Measurements from ENCODE around the gene FBXW11.
"Not testable (repeated sequence)": the region's sequence is repeated elsewhere in the genome, so short reads cannot be mapped to it uniquely, and the experiment has no call there.

FBXW11 gene

DNA sequence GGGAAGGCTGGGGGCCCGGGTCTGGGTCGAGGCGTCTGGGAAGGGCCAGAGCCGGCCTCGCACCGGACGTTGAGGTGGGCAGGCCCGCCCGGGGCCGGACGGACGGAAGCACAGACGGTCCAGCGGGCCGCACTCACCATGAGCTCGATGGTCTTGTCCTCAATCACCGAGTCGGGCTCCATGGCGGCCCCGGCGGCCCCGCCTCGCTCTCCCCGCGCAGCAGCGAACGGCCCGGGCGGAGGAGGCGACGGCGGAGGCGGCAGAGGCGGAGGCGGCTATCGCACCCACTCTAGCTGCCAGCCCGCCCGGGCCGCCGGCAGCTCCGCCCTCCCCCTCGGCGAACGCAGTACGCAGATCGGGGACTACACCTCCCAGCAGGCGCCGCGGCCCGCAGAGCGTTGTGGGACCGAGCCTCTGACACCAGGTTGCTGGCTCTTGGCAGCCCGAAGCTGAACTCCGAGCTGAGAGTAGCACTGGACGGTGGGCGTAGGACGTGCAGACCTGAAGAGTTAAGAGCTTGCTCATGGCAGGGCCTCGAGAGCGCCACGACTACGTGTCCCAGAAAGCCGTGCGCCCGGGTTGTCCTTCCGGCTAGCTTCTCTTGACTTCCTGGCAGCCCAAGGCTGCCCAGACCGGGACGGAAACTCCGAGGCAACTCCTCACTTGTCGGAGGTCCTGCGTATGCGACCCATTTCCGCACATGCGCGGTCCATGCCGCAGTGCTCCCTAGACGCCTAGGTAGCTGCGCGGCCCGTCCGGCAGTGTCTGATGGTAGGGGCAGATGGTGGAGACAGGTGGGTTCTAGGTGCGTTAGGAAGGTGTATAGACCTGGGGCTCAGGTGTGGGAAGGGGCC lies at the start of gene FBXW11:
Gene FBXW11, minus strand, starts transcription at position 318 of the 854 bp plus-strand sequence. Its CDS starts 136 bp downstream, at position 182.
- peak; percentile 94 for DNase-seq (ENCODE audit: low spot score)

GRCh38 chr5:172055996-172056395 lies 49.6 kb upstream of the FBXW11 start:
- DNase-seq (ENCODE audit: low spot score) = no peak

DNA sequence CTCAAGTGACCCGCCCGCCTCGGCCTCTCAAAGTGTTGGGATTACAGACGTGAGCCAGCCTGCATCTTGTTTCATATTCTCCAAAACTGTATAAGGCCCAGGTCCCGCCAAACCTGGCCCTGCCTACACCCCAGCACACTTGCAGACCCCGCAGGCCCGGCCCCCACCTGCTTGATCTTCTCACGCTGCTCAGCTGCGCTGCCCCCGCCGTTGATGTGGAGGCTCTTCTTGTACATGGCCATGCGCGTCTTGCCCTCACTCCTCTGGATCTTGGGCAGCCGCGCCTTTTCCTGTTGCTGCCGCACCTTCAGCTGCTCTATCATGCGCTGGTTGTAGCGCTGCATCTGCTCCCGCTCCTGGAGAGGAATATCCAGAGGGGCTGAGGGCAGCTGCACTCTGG lies 49.0 kb upstream of the FBXW11 start:
- no peak for DNase-seq (ENCODE audit: low spot score)

DNA sequence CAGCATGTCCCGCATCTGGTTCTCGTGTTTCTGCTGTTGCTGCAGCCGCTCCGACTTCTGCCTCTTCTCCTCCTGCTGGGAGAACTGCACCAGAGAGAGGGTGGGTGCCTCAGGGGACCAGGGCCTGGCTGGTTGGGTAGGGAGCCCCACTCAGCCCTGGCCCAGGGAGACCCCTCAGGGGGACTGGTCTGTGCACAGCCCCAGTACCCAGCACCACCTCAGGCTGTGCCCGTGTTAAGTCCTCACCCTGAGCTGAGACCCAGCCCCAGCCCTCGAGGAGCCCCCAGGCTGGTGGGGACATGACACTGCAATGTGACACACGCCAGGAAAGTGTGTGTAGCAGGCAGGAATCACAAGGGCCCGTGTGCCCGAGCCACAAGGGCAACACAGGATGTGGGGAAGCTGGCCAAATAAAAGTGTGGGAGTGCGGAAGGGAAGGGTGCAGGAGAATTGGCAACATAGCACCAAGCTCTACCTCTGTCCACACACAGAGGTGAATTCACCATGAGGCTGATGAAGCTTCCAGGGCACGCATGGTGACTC lies 48.2 kb upstream of the FBXW11 start:
- DNase-seq (ENCODE audit: low spot score) = no peak

DNA sequence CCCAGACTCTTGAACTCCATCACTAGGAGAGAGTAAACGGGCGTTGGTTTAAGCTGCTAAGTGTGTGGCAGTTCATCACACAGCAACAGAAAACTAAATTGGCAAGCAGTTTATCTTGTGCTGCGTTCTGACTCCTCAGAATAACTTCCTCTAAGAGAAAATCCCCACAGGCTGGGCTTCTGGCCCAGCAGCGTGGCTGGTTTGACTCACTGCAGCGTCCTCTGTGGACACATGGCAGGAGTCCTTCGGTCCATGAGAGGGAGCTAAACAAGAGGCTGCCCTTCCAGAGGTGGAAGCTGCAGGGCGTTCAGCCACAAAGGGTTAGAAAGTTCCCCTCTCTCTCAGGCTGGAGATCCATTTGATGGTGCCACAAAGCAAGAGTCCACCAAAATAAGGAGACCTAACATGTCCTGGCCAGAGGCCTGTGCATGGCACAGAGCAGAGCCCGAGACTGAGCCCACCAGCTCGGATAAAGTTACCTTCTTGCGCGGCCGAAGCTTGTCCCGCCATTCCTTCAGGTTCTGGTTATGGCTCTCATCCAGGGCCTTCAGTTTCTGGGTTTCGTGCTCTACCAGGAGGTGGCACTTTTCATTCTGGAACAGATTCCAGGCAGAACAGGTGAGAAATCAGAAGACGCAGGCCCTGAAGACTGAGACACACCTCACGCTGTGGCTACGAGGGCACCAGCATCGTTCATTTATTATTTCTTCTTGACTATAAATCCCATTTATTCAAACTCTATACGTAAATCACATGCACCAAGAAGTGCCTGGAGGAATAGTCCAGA lies 46.2 kb upstream of the FBXW11 start:
- DNase-seq (ENCODE audit: low spot score) = no peak

GRCh38 chr5:172051643-172052339 lies 45.4 kb upstream of the FBXW11 start:
- no peak for DNase-seq (ENCODE audit: low spot score)

- no peak for DNase-seq (ENCODE audit: low spot score)
Observed at GRCh38 chr5:172050080-172050479, 43.6 kb upstream of the FBXW11 start.

DNA sequence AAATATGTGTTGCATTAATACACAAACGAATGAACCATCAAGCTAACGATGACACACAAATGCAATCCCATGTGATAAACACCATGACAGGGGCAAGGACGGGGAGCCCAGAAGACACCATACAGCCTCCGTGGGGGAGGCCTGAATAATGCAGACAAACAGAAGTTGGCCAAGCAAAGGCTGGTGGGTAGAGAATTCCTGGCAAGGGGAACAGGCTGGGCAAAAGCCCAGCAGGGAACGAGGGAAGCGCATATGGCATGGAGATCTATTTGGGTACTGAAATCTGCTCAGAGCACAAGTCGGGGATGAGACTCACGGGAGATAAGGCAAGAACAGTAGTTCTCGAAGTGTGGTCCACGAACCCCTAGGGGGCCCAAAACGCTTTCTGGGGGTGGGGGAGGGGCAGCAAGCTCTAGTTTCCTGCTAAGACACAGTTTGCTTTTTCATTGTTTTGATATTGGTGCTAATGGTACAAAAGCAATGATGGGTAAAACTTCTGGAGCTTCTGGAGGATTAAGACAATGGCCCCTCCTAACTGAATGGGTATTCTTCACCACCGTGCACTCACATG lies 42.9 kb upstream of the FBXW11 start:
- no peak for DNase-seq (ENCODE audit: low spot score)

DNA sequence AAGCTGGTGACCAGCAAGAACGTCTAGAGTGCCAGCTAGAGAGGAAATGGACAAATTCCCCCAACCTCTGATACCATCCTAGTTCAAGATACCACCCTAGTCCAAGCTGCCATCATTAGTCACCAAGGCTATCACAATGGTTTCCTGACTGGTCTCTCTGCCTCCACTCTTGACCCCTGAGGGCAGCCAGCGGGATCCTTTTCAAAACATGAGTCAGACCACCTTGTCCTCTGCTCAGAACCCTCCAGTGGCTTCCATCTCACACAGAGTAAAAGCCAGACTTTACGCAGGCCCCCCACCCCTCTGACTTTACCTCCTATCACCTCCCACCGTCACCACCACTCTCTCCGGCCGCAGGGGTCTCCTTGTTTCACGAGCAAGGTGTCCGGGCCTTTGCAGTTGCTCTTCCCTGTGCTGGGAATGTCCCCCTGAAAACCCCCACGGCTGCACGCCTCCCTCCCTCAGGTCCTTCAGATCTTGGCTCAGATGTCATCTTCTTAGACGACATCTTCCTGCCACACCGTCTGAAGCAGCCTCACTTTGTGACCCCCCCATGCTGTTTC lies 42.2 kb upstream of the FBXW11 start:
- no peak for DNase-seq (ENCODE audit: low spot score)

DNA sequence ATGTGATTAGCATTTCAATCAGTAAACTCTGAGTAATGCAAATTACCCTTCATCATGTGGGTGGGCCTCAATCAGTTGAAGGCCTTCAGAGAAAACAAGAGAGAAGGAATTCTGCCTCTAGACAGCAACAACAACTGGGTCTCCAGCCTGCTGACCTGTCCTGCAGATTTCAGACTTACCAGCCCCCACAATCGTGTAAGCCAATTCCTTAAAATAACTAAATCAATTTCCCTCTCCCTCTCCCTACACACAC lies 41.7 kb upstream of the FBXW11 start:
- DNase-seq (ENCODE audit: low spot score) = no peak

GRCh38 chr5:172046593-172046992 lies 40.2 kb upstream of the FBXW11 start:
- no peak for DNase-seq (ENCODE audit: low spot score)

GRCh38 chr5:172045315-172045632 lies 38.8 kb upstream of the FBXW11 start:
- no peak for DNase-seq (ENCODE audit: low spot score)

DNA sequence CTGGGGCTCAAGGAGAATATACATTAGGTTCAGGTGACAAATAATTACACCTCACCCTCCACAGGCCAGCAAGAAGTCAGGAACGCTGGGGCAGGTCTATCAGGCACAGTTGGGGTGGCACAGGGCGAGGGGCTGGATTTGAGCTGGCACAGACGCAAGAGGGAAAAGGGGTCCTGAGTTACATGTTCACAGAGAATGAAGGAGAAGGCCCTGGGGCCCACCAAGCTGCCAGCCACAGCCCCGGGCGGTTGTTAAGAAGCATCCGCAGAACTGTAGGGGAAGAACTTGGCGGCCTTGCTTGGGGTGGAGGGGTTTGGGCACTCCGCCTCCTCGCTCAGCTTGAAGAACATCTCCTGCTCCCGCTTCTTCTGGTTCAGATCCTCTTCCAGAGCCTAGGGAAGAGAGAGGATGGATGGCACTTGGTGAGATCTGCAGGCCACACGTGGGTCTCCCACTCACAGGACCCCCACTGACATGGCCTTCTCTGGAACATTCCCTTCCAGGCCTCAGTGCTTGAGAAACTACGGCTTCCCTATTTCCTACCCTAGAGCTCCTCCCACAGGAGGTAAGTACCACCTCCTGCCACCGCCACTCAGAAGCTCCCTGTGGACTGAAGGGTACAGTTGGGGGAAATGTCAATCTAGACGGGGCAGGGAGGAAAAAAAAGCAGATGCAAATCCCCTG lies 38.3 kb upstream of the FBXW11 start:
- DNase-seq (ENCODE audit: low spot score) = no peak

DNA sequence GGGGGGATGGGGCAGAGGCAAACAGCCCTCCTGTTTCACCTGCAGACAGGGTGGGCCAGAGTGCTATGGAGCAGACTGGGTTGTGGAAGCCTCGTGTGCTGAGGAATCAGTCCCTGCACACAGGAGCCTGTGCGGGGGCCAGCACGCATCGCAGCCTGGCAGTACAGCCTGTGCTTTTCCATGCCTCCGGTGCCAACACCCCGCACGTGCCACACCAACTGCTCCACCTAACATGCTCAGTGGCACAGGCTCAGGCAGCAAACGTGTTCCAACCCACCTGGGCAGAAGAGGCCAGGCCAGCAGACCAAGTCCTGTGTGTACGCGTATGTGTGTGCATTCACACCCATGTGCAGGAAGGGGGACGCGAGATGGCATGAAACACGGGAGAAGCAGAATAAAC lies 37.4 kb upstream of the FBXW11 start:
- no peak for DNase-seq (ENCODE audit: low spot score)

DNA sequence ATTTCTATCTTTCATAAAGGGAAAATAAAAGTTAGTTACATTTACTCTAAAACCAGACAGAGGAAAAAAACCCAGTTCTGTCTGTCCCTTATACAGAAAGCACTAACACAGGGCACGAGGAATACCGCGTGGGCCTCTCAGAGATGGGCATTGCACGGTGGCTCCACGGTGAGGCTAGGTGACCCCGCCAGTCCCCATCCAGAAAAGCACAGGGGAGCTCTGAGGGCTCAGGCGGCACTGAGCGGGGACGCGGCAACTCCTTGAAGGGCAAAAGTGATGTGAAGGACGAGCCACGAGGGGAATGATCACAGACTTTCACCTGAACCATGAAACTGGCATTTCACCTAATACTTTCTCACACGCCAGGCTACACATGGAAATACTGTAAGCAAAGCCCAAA lies 35.7 kb upstream of the FBXW11 start:
- DNase-seq (ENCODE audit: low spot score) = no peak

DNA sequence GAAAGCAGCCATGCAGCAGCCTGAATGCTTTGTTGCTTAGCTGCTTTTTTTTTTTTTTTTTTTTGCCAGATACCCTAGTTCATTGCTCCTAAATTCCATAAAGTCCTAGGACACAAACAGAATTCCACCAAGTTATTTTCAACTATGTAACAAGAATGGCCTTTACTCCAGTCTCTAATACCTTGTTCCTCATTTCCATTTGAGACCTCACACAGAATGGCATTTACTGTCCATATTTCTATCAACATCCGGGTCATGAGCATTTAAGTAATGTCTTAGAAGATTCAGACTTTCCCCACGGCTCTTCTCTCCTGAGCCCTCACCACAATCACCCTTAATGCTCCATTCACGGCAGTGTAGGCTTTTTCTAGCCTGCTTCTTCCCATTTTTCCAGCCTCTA lies 31.7 kb upstream of the FBXW11 start:
- no peak for DNase-seq (ENCODE audit: low spot score)

DNA sequence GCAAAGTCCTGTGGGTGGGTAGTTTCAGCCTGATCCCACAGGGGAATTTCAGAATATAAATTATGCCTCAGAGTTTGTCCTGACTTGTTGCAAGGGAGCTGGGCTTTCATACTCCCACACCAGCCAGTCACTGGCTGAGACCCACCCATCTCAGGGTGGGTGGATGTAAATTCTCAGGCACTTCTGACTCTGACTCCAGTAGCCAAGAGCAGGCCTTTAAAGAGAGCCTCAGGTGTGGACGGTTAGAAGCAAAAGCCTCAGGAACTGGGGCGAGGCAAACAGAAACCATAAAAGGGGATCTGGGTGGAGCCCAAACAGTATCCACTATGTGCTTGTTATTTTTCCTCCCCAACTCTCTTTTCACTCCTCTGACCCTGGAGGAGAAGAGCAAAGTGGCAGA lies 28.6 kb upstream of the FBXW11 start:
- DNase-seq (ENCODE audit: low spot score) = no peak

DNA sequence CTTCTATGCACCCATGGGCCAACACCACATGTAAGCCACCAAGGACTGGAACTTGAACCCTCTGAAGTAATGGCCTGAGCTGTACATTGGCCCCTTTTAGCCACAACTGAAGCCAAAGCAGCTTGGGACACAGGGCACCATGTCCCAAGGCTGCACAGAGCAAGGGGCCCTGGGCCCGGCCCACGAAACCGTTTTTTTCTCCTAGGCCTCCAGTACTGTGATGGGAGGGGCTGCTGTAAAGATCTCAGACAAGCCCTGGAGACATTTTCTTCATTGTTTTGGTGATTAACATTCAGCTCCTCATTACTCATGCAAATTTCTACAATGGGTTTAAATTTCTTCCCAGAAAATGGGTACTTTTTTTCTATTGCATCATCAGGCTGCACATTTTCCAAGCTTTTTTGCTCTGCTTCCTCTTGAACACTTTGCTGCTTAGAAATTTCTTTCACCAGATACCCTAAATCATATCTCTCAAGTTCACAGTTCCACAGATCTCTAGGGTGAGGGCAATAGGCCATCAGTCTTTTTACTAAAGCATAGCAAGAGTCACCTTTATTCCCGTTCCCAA lies 25.5 kb upstream of the FBXW11 start:
- no peak for DNase-seq (ENCODE audit: low spot score)

GRCh38 chr5:172029876-172030275 lies 23.4 kb upstream of the FBXW11 start:
- no peak for DNase-seq (ENCODE audit: low spot score)

DNA sequence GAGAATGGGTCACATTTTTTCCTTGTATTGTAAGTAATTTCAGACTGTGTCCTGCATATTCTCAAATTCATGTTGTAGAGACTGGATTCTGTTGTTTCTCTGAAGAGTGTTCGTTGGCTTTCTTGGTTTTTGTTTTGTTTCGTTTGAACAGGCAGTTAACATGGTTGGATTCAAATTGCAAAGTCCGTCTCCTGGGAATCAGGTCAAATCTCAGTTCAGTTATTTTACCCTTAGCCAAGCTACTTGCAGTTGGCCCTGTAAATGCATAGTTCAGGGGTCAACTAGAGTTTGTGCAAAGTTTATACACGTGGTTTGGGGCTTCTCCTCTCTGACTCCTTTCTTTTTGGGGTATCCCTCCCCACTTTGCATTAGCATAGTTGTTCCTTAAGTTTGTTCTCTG lies 21.7 kb upstream of the FBXW11 start:
- no peak for DNase-seq (ENCODE audit: low spot score)

DNA sequence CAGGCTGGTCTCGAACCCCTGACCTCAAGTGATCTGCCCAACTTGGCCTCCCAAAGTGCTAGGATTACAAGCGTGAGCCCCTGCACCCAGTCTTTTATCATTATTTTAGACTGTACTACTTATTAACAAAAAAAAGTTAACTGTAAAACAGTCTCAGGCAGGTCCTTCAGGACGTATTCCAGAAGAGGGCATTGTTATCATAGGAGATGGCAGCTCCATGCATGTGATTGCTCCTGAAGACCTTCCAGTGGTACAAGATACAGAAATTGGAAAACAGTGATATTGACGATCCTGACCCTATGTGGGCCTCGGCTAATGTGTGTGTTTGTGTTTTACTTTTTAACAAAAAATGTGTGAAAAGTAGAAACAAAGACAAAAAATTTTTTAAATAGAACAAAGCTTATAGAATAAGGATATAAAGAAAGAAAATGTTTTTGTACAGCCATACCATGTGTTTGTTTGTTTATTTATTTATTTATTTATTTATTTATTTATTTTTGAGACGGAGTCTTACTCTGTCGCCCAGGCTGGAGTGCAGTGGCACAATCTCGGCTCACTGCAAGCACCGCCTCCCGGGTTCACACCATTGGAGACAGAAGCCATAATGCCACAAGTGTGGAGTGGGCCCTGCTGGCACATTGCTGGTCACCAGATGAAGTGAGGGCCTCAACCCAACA lies 13.8 kb upstream of the FBXW11 start:
- DNase-seq (ENCODE audit: low spot score) = not testable (repeated sequence)

Measured in hematopoietic multipotent progenitor cell treated with erythropoietin and hydrocortisone succinate and interleukin-3 and kit ligand, for 15 days (in vitro differentiated cells).